Measurements from ENCODE around the gene NHP2. TPM values are rescaled to one million over a fixed set of nuclear protein-coding genes. Genes with fewer than 3 reads are reported as not detected.
"Not testable (repeated sequence)": the region's sequence is repeated elsewhere in the genome, so short reads cannot be mapped to it uniquely, and the experiment has no call there.

The NHP2 gene
- total RNA-seq, 1 experiment from 2014 or later = 413 TPM

DNA sequence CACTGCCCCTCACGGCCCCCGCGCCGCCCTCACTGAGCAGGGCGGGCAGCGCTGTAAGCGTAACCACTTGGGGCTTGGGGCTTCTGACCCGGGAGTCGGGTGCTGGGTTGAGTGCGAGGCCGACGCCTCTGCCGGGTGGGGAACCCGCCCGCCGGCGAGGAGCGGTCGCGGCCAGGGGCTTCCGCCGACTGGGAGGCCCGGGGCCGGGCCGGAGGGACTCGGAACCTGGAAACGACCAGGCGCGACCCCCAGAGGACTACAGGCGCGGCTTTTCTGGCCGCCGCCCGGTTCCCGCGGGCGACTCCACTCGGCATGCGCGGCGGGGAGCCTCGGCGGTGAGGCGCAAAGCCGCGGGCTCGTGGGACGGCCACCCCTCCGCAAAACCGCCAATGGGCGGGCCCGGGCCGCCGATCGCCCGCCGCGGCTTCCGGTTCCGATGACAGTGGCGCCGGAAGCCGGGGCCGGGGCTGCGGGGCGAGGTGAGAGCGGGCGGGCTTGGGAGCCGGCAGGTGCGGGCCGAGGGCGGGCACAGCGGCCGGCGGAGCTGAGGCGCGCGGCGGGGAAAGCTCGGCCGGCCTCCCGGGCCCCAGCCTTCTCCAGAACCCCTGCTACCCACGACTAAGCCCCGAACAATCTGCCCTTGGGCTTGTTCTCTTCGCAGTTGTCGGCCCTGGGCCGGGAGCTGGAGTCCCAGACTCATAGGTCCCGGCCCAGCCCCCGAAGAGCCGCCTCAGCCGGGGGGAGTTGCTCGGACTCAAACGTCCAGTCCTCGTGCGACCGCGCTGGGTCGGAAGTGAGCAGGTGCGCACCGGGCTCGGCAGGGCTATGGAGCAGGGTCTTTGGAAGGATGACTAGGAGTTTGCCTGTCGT, 22.9 kb downstream of the NHP2 start, which contains the start of gene RMND5B:
TSS of gene RMND5B (plus strand) at position 439 of the 870 bp plus-strand sequence. CDS start 7,106 bp downstream, outside the sequence.
- peak; percentile 89 for DNase-seq (ENCODE audit: low spot score)

DNA sequence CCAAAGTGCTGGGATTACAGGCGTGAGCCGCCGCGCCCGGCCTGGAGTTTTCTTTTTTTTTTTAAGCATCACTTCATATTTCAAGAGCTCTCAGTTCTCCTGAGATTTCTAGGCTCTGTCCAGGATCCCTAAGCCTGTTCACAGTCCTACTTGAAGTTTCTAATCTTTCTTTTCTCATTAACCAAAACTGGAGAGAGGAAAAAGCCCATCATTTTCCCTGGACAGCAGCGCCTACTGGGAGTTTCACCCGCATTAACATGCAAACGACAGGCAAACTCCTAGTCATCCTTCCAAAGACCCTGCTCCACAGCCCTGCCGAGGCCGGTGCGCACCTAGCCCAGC, 23.5 kb downstream of the NHP2 start:
- not testable (repeated sequence) for DNase-seq (ENCODE audit: low spot score)

DNA sequence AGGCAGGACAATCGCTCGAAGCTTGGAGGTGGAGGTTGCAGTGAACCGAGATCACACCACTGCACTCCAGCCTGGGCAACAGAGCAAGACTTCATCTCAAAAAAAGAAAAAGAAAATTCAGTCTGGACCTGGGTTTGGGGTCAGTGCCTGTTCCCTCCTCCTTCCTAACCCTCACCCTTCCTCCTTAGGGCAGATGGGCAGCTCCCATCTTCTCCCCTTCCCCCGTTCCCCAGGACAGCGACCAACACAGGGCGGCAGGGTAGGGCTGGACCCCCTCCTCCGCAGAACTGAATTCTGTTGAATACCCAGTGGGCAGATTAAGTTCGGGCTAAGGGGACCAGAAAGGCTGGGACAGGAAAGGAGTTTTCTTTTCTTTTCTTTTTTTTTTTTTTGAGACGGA, 24.4 kb downstream of the NHP2 start:
- DNase-seq (ENCODE audit: low spot score) = no peak

DNA sequence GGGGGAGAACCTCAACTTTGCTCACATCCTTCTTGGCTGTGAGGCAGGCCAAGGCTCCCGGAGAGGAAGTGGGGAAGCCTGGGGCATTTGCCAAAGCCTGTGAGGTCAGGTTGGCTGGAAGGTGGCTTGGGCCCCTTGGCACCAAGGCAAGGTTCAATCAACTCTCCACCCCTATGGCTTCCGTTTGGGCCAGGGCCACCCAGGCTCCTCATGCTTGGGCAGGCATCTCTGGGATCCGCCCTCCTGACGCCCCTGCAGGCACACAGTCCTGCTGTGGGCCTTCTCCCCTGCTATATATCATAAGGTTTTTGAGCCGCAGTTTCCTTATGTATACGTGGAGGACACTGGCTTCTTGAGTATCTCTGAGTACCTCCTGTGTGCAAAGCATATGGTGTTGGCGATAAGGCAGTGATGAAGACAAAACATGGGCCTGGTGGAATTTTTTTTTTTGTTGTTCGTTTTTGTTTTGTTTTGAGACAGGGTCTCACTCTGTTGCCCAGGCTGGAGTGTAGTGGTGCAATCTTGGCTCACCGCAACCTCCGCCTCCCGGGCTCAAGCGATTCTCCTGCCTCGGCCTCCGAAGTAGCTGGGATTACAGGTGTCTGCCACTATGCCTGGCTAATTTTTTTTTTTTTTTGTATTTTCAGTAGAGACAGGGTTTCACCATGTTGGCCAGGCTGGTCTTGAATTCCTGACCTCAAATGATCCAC, 26.2 kb downstream of the NHP2 start:
- DNase-seq (ENCODE audit: low spot score) = not testable (repeated sequence)

DNA sequence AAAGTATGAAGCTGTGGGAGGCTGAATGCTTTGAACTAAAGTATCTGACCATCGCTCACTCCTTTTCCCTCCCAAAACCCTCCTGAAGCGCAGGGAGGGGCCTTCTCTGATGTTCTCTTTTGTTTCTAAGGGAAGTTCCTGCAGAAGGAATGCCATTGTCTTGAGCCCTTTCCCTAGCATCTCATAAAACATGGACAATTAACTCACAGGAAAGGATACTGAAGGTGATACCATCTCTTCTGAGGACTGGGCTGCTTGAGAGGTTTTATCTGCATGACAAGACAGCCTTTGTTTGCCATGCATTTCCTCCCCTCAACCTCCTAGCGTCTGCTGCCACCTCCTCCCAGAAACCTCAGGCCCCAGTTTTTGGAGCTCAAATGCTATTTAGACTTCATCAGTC, 27.1 kb downstream of the NHP2 start:
- DNase-seq (ENCODE audit: low spot score) = no peak

DNA sequence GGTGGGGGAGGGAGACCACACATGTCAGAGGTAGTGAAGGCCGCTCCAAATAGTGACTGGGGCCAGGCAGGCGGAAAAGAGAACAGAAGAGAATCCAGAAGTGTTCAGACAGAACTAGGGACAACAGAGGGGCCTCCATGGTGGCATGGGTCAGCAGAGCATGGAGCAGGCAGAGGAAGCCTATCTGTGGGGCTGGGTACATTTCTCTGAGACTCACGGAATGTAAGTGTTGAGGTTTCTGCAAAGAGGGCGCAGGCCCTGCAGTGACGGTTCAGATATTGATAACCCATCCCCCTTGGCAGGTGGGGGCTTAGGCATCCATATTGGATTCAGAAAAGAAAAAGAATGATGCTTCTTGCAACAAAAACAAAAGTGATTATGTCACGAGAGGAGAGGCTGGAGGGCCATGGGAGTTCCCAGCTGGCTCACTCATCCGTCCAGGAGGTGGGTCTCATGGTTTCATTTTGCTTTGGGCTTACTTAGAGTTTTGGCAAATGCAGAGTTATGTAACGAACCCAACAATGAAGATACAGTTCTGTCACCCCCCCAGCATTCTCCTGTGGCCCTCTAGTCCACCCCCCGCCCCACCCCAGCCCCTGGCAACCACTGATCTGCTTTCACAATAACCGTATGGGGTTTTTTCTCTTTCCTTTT, 28.3 kb downstream of the NHP2 start:
- no peak for DNase-seq (ENCODE audit: low spot score)

DNA sequence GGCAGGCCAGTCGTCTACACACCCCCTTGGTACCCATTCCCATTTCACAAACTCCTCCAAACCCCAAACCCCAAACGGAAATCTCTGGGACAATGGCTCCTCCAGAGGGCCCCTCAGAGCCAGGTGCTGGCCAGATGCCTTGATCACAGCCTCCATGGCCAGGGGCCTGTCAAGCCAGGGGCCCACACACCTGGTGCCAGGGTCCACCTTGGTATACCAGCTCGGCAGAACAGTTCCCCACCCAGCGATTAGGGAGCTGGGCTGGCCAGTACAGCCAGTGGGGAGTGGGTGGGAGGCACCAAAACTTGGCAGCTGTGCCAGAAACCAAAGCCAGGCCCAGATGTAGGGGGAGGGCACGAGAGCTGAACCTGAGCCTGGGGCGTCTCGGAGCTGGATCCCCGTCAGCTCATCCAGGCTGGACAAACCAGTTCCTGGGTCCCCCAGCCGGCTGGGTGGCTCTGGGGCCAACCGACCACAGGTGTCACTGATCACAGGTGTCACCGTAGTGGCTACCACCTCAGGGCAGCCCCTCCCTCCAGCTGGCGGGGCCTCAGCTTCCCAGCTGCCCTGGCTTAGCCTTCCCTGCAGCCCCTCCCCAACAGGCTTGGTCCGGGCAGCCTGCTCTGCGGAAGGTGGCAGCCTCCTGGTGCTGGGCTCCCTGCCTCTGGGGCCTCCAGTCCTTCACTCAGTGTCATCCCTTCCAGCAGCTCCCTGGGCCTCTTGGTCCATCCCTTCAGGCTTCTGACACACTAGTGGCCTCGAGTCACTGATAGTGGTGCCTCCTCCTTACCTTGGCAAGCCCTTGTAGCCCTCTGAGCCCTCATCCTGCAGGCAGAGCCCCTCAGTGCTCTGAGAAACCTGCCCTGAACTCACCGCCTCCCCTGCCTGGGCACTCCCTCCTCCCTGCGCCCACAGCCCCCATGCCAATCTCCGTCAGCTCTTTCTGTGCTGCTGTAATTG, 29.4 kb downstream of the NHP2 start:
- peak; percentile 82 for DNase-seq (ENCODE audit: low spot score)

DNA sequence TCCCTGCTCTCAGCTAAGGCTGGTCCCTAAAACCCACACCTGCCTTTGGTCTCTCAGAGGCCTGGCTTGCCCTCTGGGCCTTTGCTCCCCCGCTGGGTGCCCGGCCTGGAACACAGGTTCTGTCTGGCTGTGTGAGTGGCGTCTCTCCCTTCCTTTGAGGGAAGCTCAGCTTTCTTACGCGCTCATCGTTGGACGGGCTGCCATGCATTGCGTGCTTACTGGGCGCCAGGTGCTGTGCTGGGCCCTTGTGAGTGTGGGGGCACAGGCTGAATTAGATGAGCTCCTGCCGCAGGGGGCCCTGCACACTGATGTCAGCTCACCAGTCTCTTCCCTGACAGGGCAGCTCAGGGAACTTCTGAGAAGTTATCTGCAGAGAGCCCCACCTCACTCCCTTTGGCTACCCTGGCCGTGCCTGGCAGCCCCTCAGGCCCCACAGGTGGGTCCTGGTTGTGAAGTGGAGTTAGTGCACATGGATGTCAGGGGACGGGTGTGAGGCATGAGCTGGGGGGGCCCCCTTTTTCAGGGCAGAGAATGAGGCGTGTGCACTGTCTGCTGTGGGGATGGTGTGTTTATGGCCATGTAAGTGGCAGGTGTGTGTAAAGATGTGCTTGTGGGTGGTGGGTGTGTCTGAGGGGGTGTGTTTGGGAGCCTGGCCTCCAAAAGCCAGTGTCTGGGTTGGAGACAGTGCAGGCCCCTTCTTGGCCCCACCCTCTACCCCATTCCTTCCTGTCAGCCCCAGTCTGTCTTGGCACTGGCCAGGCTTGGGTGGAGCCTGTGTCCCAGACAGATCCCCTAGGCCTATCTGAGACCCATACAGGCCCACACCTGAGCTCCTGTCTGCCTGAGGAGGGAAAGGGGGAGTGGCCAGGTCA, 30.4 kb downstream of the NHP2 start:
- peak; percentile 34 for DNase-seq (ENCODE audit: low spot score)

DNA sequence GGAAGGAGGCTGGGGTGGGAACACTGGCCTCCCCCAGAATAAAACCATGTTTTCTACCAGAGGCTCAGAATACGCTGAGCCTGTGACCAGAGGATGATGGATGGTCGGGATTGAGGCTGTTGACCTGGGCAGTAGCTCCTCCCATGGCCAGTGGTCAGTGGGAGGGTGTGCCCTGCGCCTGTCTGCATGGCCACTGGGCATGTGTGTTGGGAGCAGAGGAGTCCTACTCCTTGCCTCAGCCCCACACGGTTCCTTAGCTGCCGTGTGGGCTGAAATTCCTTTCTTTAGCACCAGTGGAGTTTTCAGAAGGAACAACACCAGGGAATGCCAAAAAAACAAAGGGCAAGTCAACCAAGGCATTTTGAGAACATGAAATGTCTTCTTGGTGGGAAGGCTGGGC, 31.3 kb downstream of the NHP2 start:
- DNase-seq (ENCODE audit: low spot score) = no peak

DNA sequence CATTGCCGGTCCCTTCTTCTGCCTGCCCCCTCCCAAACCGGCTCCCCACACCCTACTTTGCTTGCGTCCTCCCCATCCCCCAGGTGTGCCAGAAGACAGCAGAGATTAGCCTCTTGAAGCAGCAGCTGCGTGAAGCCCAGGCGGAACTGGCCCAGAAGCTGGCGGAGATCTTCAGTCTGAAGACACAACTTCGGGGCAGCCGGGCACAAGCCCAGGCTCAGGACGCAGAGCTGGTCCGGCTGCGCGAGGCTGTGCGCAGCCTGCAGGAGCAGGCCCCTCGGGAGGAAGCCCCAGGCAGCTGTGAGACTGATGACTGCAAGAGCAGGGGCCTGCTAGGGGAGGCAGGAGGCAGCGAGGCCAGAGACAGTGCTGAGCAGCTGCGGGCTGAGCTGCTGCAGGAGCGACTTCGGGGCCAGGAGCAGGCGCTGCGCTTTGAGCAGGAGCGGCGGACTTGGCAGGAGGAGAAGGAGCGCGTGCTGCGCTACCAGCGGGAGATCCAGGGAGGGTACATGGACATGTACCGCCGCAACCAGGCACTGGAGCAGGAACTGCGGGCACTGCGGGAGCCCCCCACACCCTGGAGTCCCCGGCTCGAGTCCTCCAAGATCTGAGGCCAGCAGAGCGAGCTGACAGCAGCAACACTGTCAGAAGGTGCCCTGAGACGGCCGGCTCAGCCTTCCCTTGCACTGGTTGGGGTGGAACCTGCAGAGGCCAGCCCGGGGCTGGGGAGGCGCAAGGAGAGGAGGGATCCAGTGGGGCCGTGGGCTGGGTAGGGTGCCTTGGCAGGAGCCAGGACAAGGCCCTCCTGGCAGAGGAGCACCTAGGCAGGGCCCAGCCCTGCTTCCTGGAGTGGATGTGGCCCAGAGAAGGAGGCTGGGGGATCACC, 32.1 kb downstream of the NHP2 start:
- DNase-seq (ENCODE audit: low spot score) = no peak

DNA sequence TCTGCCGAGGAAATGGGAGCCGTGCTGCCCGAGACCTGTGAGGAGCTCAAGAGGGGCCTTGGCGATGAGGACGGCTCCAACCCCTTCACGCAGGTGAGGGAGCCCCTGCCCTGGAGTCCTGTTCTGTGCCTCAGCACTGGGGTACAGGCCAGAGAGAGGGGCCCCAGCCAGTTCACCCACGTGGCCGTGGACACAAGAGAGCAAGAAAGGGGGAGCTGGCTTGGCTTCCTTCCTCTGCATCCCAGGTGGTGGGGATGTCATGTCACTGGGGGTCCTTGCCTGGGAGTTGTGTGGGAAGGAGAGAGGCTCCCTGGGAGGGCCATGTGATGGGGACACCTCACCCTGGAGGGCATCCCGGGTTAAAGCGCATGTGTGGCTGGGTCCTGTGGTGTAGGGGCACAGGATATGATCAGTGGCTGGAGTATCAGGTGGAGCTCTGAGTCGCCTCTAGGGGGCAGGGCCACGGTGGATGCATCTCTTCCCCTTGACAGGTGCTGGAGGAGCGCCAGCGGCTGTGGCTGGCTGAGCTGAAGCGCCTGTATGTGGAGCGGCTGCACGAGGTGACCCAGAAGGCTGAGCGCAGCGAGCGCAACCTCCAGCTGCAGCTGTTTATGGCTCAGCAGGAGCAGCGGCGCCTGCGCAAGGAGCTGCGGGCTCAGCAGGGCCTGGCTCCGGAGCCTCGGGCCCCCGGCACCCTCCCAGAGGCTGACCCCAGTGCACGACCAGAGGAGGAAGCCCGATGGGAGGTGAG, 32.9 kb downstream of the NHP2 start:
- DNase-seq (ENCODE audit: low spot score) = peak; percentile 93

DNA sequence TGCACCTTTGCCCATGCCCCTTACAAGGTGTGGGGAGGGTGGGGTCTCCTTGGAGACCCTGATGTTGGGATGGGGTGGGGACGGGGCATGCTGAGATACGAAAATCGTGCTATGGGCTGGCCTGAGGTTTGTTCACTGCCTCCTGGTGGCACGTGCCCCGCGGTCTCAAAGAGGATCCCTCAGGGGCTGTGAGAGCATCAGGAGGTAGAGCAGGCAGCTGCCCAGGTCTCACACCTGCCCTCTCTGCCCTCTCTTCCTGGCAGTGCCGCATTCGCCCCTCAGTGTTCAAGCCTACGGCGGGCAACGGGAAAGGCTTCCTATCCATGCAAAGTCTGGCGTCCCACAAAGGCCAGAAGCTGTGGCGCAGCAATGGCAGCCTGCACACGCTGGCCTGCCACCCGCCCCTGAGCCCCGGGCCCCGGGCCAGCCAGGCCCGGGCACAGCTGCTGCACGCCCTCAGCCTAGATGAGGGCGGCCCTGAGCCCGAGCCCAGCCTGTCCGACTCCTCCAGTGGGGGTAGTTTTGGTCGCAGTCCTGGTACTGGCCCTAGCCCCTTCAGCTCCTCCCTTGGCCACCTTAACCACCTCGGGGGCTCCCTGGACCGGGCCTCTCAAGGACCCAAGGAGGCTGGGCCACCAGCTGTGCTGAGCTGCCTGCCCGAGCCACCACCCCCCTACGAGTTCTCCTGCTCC, 33.6 kb downstream of the NHP2 start:
- no peak for DNase-seq (ENCODE audit: low spot score)

DNA sequence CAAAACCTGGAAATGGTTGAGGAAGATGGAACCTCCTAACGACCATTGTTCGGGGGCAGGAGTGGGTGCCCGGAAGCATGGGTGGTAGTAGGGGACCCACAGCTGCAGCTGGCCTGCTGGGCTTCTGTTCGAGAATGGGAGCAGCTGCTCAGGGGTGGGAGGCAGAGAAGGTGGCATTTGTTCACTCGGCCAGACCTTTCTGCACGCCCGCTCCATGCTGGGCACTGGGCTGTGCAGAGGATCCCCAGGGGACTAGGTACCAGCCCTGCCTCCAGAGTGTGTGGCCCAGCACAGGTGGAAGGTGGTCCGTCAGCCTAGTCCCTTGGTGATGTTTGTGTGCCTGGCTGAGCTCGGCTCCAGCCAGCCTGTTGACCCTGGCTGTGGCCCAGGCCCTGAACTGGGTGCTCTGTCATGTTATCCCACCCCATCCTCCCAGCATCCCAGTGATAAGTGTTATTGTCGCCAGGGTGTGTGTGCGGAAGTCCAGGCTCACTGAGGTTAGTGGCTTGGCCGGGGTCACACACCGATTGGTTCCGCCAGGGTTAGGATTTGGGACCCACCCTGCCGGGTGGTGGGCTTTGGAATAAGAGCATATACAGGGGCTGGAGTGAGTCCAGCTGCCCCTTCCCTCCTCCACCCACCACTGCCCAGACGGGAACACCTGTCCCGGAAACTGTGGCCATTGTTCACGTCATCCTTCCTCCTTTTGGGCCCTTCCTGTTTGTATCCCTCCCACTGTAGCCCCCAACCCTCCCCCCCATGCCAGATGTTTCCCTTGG, 35.6 kb downstream of the NHP2 start:
- no peak for DNase-seq (ENCODE audit: low spot score)

DNA sequence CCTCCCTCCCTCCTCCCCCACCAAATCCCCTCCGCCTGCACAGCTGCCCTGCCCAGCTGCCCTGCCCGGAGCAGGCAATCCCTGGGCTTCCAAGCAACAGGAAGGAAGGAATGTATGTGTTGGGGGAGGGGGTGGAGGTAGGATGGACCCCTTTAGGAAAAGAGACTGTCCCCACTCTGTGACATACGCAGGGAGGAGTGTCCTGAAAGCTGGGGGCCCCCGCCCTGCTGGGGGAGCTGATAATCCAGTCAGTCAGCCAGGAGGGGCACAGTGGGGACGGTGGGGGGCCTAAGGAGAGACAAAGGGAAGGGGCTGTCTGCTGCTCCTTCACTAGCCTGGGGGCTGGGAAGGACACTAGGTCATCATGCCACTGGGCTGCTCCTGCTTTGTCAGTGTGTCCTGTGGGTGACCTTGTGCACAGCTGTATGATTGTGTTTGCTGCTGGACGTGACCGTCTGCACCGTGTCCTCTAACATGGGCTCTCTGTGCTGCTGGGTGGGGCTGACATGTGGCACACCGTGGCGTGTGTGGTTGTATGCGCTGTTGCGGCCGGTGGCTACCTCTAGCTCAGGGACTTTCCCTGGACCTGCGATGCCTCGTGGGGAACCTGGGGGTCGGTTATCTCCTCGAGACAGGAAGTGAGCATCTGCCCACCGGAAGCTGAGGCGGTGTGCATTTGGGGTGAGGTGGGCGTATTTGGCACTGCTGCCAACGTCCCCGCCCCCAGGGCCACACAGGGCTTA, 37.4 kb downstream of the NHP2 start:
- DNase-seq (ENCODE audit: low spot score) = no peak

DNA sequence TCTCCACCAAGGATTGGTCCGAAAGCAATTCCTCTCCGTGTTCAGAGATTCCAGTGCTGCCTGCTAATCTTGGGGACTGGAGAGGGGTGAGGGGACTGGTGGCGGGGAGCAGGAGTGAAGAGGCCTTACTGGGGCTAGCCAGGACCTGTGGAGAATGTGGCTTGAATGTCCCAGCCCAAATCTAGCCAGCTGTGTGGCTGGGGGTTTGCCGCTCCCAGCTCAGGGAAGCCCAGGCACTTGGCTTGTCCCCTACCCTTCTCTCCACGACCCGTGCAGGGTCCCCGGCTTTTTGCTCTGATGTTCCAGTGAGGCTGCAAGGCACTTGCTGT, 37.9 kb downstream of the NHP2 start:
- no peak for DNase-seq (ENCODE audit: low spot score)

DNA sequence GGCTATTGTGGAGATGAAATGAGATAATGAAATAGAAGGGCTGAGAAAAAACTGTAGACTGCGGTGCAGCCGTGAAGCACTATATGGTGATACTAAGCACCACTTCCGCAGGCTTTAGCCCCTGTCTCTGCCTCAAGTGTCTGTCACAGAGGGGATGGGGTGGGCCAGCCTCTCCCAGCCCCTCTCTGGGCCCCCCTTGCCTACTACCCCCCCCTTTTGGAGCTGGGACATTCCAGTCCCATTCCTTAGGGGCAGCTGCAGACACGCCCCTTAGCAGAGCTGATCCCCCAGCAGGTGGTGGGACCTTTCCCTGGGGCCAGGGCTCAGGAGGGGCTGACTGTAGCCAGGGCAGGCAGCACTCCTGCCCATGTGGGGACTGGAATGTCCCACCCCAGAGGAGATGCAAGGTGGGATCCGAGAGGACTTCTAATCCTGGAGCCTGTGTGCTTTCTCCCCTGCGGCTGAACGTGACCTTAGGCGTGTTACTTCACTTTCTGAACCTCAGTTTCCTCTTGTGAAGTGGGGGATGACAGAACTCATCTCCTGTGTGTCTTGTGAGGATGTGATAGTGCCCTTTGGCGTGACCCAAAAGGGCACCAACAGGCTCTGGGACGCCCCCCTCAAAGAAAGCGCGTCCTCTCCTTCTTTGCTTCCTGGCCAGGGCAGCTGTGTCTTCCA, 38.4 kb downstream of the NHP2 start:
- DNase-seq (ENCODE audit: low spot score) = no peak

All from HT-29 (cell line).